GM19452 (cell line): ENCODE data around the gene CHCHD6.

Experiments
- ATAC-seq: cut with Tn5 transposase; IDR thresholded peaks from one replicate; pipeline ENCODE4 v1.9.1; 2021; ENCODE audit not compliant: unreplicated experiment

CHCHD6 gene

DNA sequence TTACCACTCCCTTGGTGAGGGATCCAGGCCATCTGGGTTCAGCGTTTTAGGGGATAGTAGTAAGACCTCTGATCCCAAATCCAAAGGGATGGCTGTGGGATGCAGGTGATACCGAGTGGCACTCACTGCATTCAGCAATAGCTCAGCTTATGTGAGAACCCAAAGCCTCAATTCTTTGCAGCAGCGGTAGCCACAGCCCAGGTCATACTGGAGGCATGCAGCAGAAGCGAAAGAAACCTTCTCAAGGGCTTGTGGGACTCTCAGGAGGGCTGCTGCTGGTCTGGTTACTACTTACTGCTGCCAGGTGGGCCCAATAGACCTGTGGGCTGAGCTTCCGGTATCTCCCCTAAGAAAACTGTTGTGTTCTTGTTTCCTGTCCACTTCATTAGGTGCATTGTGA lies 38.0 kb downstream of the CHCHD6 start:
- no peak for ATAC-seq

- ATAC-seq: no peak
Measured at GRCh38 chr3:126743350-126743749, 39.3 kb downstream of the CHCHD6 start.

DNA sequence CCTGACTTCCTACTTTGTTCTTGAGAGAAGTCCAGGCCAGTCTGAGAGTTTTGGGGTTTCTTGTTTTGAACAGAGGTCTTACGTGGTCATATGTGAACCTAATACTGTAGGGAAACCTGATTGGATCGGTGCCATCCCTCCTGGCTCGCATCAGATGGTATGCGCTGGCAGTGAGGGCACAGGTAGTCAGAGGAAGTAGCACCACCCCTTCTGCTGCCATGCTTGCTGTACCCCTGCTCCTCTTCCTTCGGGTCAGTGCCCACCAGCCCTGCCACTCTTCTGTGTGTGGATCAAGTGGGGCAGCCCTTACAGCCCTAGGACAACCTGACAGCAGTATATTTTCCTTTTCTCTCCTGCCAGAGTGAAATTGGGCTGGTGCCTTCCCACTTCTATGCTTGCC lies 39.7 kb downstream of the CHCHD6 start:
- no peak for ATAC-seq

- ATAC-seq: no peak
Measured at GRCh38 chr3:126745760-126746394, 41.8 kb downstream of the CHCHD6 start.

DNA sequence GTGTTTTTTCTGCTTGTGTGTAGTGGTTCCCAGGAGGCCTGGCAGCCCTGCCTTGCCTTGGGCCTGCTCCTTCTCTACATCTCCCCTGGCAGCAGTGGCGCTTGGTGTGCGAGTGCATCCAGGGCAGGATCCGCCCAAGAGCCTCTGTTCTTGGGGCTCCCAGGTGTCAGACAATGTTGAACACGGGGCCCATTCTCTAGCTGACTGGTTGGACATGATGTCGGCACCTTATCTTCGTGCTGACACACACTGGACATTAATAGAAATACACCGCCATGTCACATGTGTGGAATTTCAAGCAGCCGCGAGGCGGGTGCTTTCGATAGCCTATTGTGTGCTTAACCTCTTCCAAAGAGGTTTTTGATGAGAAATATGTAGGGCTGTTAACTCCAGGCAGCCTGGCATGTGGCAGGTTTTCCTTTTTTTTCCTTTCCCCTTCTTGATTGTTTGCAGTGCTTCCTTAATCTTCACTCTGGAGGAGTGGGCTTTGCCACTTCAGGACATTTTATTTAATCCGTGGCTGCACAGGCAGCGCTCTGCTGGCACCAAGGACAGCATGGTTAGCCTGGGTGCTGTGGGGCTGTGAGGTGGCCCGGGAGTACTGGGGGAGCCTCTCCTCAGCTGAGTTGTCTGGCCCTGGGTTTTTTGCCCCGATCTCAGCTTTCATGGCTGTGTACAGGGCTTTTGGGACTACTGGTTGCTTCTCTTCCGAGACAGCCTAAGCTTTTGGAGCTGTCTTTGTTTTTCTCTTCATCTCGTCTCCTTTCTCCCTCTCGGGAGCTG lies 42.5 kb downstream of the CHCHD6 start:
- ATAC-seq: no peak

GRCh38 chr3:126747768-126748167 lies 43.7 kb downstream of the CHCHD6 start:
- no peak for ATAC-seq

DNA sequence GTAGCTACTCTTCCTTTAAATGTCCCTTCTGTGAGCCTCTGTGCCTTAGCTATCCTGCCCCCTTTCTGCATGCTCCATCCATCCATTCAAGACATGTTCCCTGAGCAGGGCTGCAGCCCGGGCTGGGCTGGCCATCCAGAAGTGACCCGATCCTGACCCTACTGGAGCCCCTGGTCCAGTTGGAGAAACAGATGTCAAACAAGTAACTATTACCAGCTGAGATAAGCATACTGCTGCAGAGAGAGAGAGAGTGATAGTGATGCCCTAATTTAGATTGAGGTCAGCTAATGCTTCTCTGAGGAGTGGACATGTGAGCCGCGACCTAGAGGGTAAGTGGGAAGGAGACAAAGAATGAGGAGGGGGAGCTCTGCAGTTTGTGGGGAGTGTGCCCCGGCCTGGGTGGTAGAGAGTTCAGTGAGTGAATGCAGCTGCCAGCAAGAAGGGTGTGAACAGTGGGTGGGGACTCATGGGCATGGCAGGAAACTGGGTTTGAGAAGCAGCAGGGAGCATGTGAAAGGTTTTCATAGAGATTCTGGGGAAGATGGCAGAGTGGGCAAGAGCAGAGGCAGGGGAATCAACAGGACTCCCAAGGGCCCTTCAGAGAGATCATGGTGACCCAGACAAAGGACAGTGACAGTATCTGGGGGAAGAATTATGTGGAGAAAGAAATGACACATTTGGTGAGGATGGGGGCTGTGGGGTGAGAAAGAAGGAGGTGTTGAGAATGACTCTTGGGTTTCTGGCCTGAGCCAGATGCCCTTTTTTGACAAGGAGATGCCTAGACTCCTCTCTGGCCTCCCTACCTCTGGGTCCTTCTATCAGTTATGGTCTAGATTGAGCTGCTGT lies 44.9 kb downstream of the CHCHD6 start:
- ATAC-seq: no peak

- no peak for ATAC-seq
Measured at GRCh38 chr3:126749547-126749875, 45.5 kb downstream of the CHCHD6 start.

GRCh38 chr3:126749931-126750755 lies 46.1 kb downstream of the CHCHD6 start:
- ATAC-seq: no peak

- no peak for ATAC-seq
Measured at GRCh38 chr3:126750756-126751121, 46.7 kb downstream of the CHCHD6 start.

DNA sequence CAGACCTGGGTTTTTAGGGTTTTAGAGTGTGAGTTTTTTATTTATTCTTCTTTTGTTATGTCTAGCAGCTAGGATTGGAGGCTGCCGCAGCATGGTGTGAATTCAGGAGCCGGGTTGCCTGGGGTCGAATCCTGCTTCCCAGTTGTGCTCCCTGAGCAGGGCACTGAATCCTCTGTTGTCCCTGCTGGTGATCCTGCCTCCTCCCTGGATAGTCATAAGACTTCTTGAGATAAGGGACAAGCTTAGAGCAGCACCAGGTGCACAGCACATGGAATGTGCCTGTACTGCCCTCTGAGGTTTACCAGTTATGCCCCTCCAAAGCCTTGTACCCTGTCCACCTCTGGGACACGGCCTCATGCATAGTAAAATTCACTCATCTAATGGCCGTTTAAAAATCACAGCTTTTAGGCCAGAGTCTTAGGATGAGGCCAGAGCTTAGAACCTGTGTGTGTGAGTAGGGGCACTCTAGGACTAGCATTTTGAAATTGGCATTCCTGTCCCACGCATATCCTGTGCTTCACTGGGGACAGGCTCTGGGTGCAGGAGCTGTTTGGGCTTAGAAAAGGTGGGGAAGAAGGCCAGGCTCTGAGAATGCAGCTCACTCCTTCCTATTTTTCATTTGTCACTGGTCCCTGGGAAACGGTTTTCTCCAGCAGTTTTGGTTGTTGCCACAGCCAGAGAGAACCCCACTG lies 47.7 kb downstream of the CHCHD6 start:
- no peak for ATAC-seq

DNA sequence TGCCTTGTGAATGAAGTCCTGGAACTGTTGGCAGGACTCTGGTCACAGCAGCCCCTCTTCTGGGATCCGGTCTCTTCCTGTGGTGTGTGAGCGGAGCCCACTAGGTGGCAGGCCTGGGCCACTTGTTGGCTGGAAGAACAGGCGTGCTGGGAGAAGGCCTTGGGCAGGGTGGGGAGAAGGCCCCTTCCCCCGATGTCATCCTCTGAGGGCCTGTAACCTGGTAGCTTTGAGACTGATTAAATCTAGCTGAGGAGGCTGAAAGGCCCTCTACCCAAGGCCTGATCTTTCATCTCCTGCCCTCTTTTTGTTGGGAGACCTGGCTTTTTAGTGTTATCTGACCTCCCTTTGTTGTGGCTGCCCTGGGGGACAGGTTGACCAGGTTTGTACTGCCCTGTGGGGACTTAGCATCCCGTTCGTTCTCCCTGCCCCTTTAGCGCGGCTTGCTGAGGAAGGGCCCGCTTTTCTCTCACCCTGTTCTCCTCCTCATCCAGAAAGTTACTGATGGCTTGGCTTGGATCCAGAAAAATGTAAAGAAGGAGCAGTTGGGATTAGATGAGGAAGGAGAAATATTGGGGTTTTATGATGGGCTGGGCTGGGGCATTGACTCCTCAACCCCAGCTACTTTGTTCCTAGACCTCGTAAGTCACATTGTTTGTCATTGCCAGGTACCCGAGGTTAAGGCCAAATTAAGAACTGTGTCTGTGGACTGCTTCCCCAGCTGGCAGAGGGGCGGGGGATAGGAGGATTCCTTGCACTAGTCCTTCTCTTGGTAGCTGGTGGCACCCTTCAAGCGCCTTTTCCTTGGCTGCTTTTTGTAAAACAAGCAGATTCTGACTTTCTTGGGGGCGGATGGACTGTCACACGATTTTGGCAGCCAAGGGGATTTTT lies 48.5 kb downstream of the CHCHD6 start:
- no peak for ATAC-seq

- ATAC-seq: no peak
Measured at GRCh38 chr3:126753191-126754160, 49.4 kb downstream of the CHCHD6 start.

GRCh38 chr3:126755866-126756265 lies 51.8 kb downstream of the CHCHD6 start:
- ATAC-seq: no peak

GRCh38 chr3:126758026-126758425 lies 54.0 kb downstream of the CHCHD6 start:
- ATAC-seq: no peak

DNA sequence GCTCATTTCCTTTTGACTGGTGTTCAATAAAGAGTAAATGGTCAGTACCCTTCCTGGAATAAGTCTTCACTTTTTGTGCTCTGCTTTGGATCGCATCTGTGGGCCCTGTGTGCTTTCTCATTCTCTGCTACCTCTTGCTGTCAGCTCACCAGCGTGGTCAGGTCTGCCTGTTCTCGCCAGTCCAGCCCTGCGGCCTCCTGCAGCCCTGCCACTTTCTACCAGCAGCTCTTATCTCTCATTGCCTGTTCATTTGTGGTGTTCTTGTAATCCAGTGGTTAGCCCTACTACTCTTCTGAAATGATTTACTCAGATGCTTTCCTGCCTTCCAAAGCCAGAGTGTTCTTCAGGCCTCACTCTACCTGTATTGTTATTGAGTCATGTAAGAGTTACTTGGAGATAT lies 54.8 kb downstream of the CHCHD6 start:
- ATAC-seq: no peak

DNA sequence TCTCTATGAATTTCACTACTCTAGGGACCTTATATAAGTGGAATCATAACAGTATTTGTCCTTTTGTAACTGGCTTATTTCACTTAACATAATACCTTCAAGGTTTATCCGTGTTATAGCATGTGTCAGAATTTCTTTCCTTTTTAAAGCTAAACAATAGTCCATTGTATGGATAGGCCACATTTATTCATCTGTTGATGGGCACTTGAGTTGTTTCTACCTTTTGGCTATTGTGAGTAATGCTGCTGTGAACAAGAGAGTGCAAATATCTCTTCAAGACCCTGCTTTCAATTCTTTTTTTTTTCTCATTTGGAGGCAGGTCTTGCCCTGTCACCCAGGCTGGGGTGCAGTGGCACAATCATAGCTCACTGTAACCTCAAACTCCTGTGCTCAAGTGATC lies 56.5 kb downstream of the CHCHD6 start:
- ATAC-seq: no peak

DNA sequence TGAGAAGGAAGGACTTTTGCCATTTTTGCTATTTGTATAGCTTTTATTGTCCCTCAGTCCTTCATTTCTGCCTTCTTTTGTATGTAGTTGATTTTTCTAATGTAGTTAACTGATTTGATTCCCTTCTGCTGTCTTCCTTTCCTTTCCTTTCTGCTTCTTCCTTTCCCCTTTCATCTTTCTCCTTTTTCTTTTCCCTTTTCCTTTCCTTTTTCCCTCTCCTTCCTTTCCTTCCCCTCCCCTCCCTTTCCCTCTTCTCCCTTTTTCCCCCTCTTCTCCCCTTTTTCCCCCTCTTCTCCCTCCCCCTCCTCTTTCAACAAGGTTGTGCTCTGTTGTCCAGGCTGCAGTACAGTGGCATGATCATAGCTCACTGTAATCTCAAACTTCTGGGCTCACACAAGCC lies 59.0 kb downstream of the CHCHD6 start:
- no peak for ATAC-seq
